GOT3 (cell line): ENCODE results near the gene TAL1.
"Not testable (repeated sequence)": the region's sequence is repeated elsewhere in the genome, so short reads cannot be mapped to it uniquely, and the experiment has no call there.

Source experiments
- DNase-seq: peaks from one replicate; lab custom pipeline; 2025; ENCODE audit warnings: mixed read lengths; lab: John Stamatoyannopoulos, UW

Gene TAL1

GRCh38 chr1:47211796-47212269 is 20.2 kb downstream of the TAL1 start:
- DNase-seq: no peak

- DNase-seq: no peak
Observed at GRCh38 chr1:47210666-47211065, 21.4 kb downstream of the TAL1 start.

GRCh38 chr1:47209725-47210325 is 22.2 kb downstream of the TAL1 start:
- DNase-seq: no peak

- DNase-seq: no peak
Observed at GRCh38 chr1:47209091-47209490, 22.9 kb downstream of the TAL1 start.

GRCh38 chr1:47208374-47208850 is 23.6 kb downstream of the TAL1 start:
- DNase-seq: no peak

GRCh38 chr1:47207803-47208373 is 24.1 kb downstream of the TAL1 start:
- no peak for DNase-seq

GRCh38 chr1:47205918-47206317 is 26.1 kb downstream of the TAL1 start:
- no peak for DNase-seq

- not testable (repeated sequence) for DNase-seq
Observed at GRCh38 chr1:47203504-47203903, 28.5 kb downstream of the TAL1 start.

GRCh38 chr1:47201179-47201578 is 30.8 kb downstream of the TAL1 start:
- DNase-seq: no peak

- DNase-seq: no peak
Observed at GRCh38 chr1:47198214-47198613, 33.8 kb downstream of the TAL1 start.

- DNase-seq: no peak
Observed at GRCh38 chr1:47196622-47197021, 35.4 kb downstream of the TAL1 start.

- not testable (repeated sequence) for DNase-seq
Observed at GRCh38 chr1:47195981-47196380, 36.0 kb downstream of the TAL1 start.

GRCh38 chr1:47194311-47194710 is 37.7 kb downstream of the TAL1 start:
- no peak for DNase-seq

- not testable (repeated sequence) for DNase-seq
Observed at GRCh38 chr1:47193496-47193895, 38.5 kb downstream of the TAL1 start.

GRCh38 chr1:47192458-47193384 is 39.3 kb downstream of the TAL1 start:
- no peak for DNase-seq

- no peak for DNase-seq
Observed at GRCh38 chr1:47191940-47192457, 40.0 kb downstream of the TAL1 start.

- no peak for DNase-seq
Observed at GRCh38 chr1:47190857-47191256, 41.2 kb downstream of the TAL1 start.

- DNase-seq: no peak
Observed at GRCh38 chr1:47190509-47190855, 41.5 kb downstream of the TAL1 start.

GRCh38 chr1:47189844-47190508 is 42.0 kb downstream of the TAL1 start, which contains the start of gene PDZK1IP1:
Gene PDZK1IP1, minus strand, starts transcription at chr1:47190036. Its CDS starts 104 bp downstream, at chr1:47189932.
- no peak for DNase-seq

- no peak for DNase-seq
Observed at GRCh38 chr1:47188791-47189785, 42.9 kb downstream of the TAL1 start.

GRCh38 chr1:47187926-47188250 is 44.1 kb downstream of the TAL1 start:
- no peak for DNase-seq
